ENCODE data around the gene ANXA6.

Gene ANXA6

DNA sequence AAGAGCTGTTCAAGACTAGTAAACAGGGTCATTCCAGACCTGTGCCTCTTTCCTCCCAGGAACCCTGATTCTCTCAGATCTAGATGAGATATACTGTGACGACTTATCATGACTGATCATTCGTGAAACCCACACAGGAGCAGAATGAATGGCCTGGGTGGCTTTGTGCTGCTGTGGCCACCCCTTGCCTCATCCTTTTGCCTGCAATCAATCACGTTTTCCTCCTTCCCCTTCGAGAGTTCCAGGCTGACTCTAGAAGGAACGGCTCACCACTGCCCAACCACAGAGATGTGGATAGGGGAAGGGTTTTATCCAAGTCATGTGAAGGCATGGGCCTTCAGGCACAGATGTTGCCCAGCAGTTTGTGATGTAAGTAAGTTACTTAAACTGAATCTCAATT, 5.8 kb downstream of the ANXA6 start:
- H3K9ac ChIP-seq (ENCODE audit: low read length in 2 of 2), result peak overlapping the region; percentile 47 to 61
- peak overlapping the region in 1 of 2 donors; percentile 47 for H3K4me3 ChIP-seq (ENCODE audit: low read length in 2 of 2)
- H3K4me1 ChIP-seq (ENCODE audit: control insufficient read depth, insufficient read depth, low read length), result peaks cover 62% of the 10 kb centered on the region

DNA sequence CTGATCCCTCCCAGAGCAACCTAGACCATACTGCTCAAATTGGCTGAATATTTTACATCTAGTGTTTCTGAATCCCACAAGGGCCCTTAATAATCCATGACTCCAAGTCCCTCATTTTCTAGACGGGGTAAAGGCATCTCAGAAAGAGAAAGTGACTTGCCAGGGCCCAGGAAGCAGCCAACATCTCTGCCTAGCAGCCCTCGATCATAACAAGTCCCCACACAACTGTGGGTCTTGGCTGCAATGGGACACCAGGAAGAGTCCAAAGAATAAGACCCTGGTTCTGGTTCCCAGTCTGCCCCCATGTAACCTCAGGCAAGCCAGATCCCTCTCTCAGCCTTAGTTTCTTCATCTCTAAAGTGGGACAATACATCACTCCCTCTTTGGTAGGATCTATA, 6.3 kb downstream of the ANXA6 start:
- Histone ChIP-seq H3K27me3 (ENCODE audit: control insufficient read depth in 1 of 2, insufficient read depth in 2 of 2, low read length in 2 of 2) (no peaks in the 10 kb centered on the region), H3K27ac (ENCODE audit: low read length) (peak overlapping the region; percentile 90), H3K4me3 (ENCODE audit: low read length in 2 of 2) (peak overlapping the region; percentile 18 to 47), H3K4me1 (ENCODE audit: control insufficient read depth, insufficient read depth, low read length) (peaks cover 62% of the 10 kb centered on the region), H3K36me3 (ENCODE audit: control insufficient read depth in 2 of 2, insufficient read depth in 2 of 2, low read length in 2 of 2) (peaks cover 5 to 11% of the 10 kb centered on the region in 2 donors), H3K9ac (ENCODE audit: low read length in 2 of 2) (peak overlapping the region; percentile 47 to 61), H3K9me3 (ENCODE audit: control insufficient read depth in 2 of 2, low read length in 2 of 2) (no peaks in the 10 kb centered on the region)

More for the DNA sequence above, 5.8 kb downstream of the ANXA6 start:
- no peaks in the 10 kb centered on the region for H3K9me3 ChIP-seq (ENCODE audit: control insufficient read depth in 2 of 2, low read length in 2 of 2)
- H3K27me3 ChIP-seq (ENCODE audit: control insufficient read depth in 1 of 2, insufficient read depth in 2 of 2, low read length in 2 of 2), result no peaks in the 10 kb centered on the region
- peaks cover 5 to 9% of the 10 kb centered on the region in 2 donors for H3K36me3 ChIP-seq (ENCODE audit: control insufficient read depth in 2 of 2, insufficient read depth in 2 of 2, low read length in 2 of 2)
- H3K27ac ChIP-seq (ENCODE audit: low read length), result peak overlapping the region; percentile 90

DNA sequence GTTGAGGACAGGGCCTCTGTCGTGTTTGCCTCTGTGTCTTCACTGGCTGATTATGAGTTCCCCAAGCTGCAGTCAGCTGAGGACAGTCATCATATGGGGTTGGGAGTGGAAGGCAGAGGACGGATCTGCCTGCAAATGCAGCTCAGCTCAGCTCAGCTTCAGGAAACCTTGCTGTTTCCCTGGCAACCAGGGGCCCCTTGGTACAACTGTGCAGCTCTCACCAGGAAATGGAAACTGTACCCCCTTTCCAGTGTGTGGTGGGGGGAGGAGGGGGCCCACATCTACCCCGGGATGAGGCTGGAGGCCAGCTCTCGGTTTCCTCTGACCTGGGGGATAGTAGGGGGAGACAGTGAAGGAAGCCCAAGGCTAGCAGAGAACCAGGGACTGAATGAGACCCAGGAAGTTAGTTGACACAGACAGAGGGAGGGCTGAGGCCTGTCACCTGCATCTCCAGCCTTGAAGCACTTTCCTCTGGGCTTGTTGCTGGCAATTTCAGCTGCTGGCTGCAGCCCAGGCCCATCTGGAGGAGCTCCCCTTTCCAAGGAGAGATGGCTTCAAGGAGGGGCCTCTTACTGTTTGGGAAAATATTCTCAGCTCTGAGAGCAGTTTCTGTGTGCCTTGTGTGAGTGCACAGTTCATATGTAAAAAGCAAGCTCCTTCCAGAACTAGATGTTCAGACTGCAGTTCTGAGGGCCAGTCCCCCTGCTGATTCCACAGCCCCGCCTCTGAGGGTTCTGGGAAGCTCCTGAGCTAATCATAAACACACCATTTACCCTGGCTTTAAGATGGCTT, 6.9 kb downstream of the ANXA6 start:
- Histone ChIP-seq H3K4me1 (ENCODE audit: control insufficient read depth, insufficient read depth, low read length) (peaks cover 61% of the 10 kb centered on the region), H3K4me3 (ENCODE audit: low read length in 2 of 2) (peak overlapping the region; percentile 18 to 47), H3K9me3 (ENCODE audit: control insufficient read depth in 2 of 2, low read length in 2 of 2) (no peaks in the 10 kb centered on the region), H3K9ac (ENCODE audit: low read length in 2 of 2) (peak overlapping the region; percentile 42 to 61), H3K27me3 (ENCODE audit: control insufficient read depth in 1 of 2, insufficient read depth in 2 of 2, low read length in 2 of 2) (no peaks in the 10 kb centered on the region), H3K36me3 (ENCODE audit: control insufficient read depth in 2 of 2, insufficient read depth in 2 of 2, low read length in 2 of 2) (peaks cover 8 to 11% of the 10 kb centered on the region in 2 donors), H3K27ac (ENCODE audit: low read length) (peak overlapping the region; percentile 90)

DNA sequence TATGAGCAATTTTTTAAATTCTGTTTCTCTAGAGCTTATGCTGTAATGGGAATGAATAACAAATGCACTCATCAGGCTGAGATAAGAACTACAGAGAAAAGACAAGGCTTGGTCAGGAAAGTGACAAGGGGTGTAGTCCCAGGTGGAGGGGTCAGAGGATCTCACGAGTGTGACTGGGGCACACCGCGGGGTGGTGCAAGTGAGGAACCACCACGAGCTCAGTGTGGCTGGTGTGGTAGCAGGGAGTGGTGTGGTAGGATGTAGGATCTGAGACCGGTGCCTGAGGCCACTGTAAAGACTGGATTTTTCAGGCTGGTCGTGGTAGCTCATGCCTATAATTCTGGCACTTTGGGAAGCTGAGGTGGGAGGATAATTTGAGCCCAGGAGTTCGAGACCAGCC, 9.0 kb downstream of the ANXA6 start:
- H3K9ac ChIP-seq (ENCODE audit: low read length in 2 of 2), result no peak overlapping the region
- no peaks in the 10 kb centered on the region for H3K9me3 ChIP-seq (ENCODE audit: control insufficient read depth in 2 of 2, low read length in 2 of 2)
- peak overlapping the region; percentile 37 for H3K27ac ChIP-seq (ENCODE audit: low read length)
- H3K27me3 ChIP-seq (ENCODE audit: control insufficient read depth in 1 of 2, insufficient read depth in 2 of 2, low read length in 2 of 2), result no peaks in the 10 kb centered on the region
- H3K4me3 ChIP-seq (ENCODE audit: low read length in 2 of 2), result peak overlapping the region in 1 of 2 donors; percentile 1
- H3K36me3 ChIP-seq (ENCODE audit: control insufficient read depth in 2 of 2, insufficient read depth in 2 of 2, low read length in 2 of 2), result peaks cover 11 to 22% of the 10 kb centered on the region in 2 donors
- peaks cover 64% of the 10 kb centered on the region for H3K4me1 ChIP-seq (ENCODE audit: control insufficient read depth, insufficient read depth, low read length)

- peaks cover 75% of the 10 kb centered on the region for H3K4me1 ChIP-seq (ENCODE audit: control insufficient read depth, insufficient read depth, low read length)
Observed at GRCh38 chr5:151147033-151147432, 10.5 kb downstream of the ANXA6 start.

GRCh38 chr5:151146061-151146460, 11.5 kb downstream of the ANXA6 start:
- Histone ChIP-seq H3K4me1 (ENCODE audit: control insufficient read depth, insufficient read depth, low read length) (peaks cover 74% of the 10 kb centered on the region), H3K27ac (ENCODE audit: low read length) (no peak overlapping the region), H3K9me3 (ENCODE audit: control insufficient read depth in 2 of 2, low read length in 2 of 2) (no peaks in the 10 kb centered on the region), H3K4me3 (ENCODE audit: low read length in 2 of 2) (no peak overlapping the region), H3K27me3 (ENCODE audit: control insufficient read depth in 1 of 2, insufficient read depth in 2 of 2, low read length in 2 of 2) (no peaks in the 10 kb centered on the region), H3K36me3 (ENCODE audit: control insufficient read depth in 2 of 2, insufficient read depth in 2 of 2, low read length in 2 of 2) (peaks cover 11 to 32% of the 10 kb centered on the region in 2 donors), H3K9ac (ENCODE audit: low read length in 2 of 2) (no peak overlapping the region)

More at GRCh38 chr5:151147033-151147432, 10.5 kb downstream of the ANXA6 start:
- Histone ChIP-seq H3K36me3 (ENCODE audit: control insufficient read depth in 2 of 2, insufficient read depth in 2 of 2, low read length in 2 of 2) (peaks cover 11 to 32% of the 10 kb centered on the region in 2 donors), H3K9ac (ENCODE audit: low read length in 2 of 2) (no peak overlapping the region), H3K27ac (ENCODE audit: low read length) (no peak overlapping the region), H3K9me3 (ENCODE audit: control insufficient read depth in 2 of 2, low read length in 2 of 2) (no peaks in the 10 kb centered on the region), H3K27me3 (ENCODE audit: control insufficient read depth in 1 of 2, insufficient read depth in 2 of 2, low read length in 2 of 2) (no peaks in the 10 kb centered on the region), H3K4me3 (ENCODE audit: low read length in 2 of 2) (no peak overlapping the region)

DNA sequence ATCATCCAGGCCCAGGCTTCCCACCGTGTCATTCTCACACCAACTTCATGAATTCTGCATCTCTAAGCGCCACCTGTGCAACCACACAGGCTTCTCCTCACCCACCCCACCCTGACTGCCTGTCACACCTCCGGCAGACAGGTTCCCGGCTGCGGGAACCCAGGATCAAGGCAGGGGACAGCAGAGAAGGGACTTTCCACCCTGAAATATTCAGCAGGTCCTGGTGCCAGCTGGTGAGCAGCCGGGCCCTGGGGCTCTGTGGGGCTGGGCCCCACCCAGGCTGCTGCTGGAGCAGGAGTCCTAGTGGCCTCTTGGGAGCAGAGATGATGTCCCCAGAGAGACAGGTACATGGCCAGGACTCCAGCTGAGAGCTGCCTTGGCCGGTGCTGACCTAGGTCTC, 12.7 kb downstream of the ANXA6 start:
- H3K27ac ChIP-seq (ENCODE audit: low read length), result no peak overlapping the region
- H3K4me3 ChIP-seq (ENCODE audit: low read length in 2 of 2), result no peak overlapping the region
- no peaks in the 10 kb centered on the region for H3K9me3 ChIP-seq (ENCODE audit: control insufficient read depth in 2 of 2, low read length in 2 of 2)
- H3K9ac ChIP-seq (ENCODE audit: low read length in 2 of 2), result no peak overlapping the region
- no peaks in the 10 kb centered on the region for H3K27me3 ChIP-seq (ENCODE audit: control insufficient read depth in 1 of 2, insufficient read depth in 2 of 2, low read length in 2 of 2)
- H3K36me3 ChIP-seq (ENCODE audit: control insufficient read depth in 2 of 2, insufficient read depth in 2 of 2, low read length in 2 of 2), result peaks cover 11 to 30% of the 10 kb centered on the region in 2 donors
- H3K4me1 ChIP-seq (ENCODE audit: control insufficient read depth, insufficient read depth, low read length), result peaks cover 72% of the 10 kb centered on the region

DNA sequence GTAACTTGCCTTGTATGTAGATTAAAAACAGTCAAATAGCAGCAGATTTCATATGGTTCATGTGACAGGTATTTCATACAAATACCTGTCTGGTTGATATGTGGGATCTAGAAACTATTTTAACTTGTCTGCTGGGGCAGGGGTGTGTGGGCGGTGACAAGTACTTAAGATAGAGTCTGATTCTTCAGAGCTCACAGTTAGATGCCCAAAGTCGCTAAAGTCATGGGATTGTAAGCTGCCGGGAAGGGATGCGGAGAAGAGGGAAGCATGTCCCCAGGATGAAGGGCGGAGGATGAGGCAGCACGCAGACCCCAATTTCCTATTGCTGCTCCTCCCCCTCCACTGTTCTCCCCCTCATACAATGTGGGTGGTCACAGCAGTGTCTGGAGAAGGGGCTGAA, 13.3 kb downstream of the ANXA6 start:
- Histone ChIP-seq H3K9me3 (ENCODE audit: control insufficient read depth in 2 of 2, low read length in 2 of 2) (no peaks in the 10 kb centered on the region), H3K27me3 (ENCODE audit: control insufficient read depth in 1 of 2, insufficient read depth in 2 of 2, low read length in 2 of 2) (no peaks in the 10 kb centered on the region), H3K4me3 (ENCODE audit: low read length in 2 of 2) (no peak overlapping the region), H3K36me3 (ENCODE audit: control insufficient read depth in 2 of 2, insufficient read depth in 2 of 2, low read length in 2 of 2) (peaks cover 15 to 33% of the 10 kb centered on the region in 2 donors), H3K9ac (ENCODE audit: low read length in 2 of 2) (no peak overlapping the region), H3K27ac (ENCODE audit: low read length) (no peak overlapping the region), H3K4me1 (ENCODE audit: control insufficient read depth, insufficient read depth, low read length) (peaks cover 68% of the 10 kb centered on the region)

DNA sequence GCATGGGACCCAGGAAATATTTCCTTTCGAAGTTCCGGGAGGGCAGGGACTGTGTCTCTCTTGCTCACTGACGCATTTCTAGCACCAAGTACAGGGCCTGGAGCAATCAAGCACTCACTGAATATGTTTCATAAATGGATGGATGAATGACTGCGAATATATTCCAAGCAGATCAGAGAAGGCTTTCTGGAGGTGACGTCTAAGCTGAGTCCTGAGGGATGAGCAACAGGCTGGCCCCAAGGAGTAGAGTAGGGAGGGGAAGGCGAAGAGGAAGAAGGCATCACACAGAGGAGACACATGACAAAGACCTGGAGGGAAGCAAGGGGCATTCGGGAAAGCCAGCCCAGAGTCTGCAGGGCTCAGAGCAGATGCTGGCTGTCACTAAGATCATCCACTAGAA, 13.9 kb downstream of the ANXA6 start:
- peak overlapping the region in 1 of 2 donors; percentile 47 for H3K9ac ChIP-seq (ENCODE audit: low read length in 2 of 2)
- H3K36me3 ChIP-seq (ENCODE audit: control insufficient read depth in 2 of 2, insufficient read depth in 2 of 2, low read length in 2 of 2), result peaks cover 22 to 40% of the 10 kb centered on the region in 2 donors
- peaks cover 68% of the 10 kb centered on the region for H3K4me1 ChIP-seq (ENCODE audit: control insufficient read depth, insufficient read depth, low read length)
- H3K9me3 ChIP-seq (ENCODE audit: control insufficient read depth in 2 of 2, low read length in 2 of 2), result no peaks in the 10 kb centered on the region
- peak overlapping the region; percentile 60 for H3K27ac ChIP-seq (ENCODE audit: low read length)
- no peaks in the 10 kb centered on the region for H3K27me3 ChIP-seq (ENCODE audit: control insufficient read depth in 1 of 2, insufficient read depth in 2 of 2, low read length in 2 of 2)
- H3K4me3 ChIP-seq (ENCODE audit: low read length in 2 of 2), result no peak overlapping the region

GRCh38 chr5:151142933-151143332, 14.6 kb downstream of the ANXA6 start:
- peak overlapping the region in 1 of 2 donors; percentile 37 for H3K9ac ChIP-seq (ENCODE audit: low read length in 2 of 2)
- peaks cover 29 to 46% of the 10 kb centered on the region in 2 donors for H3K36me3 ChIP-seq (ENCODE audit: control insufficient read depth in 2 of 2, insufficient read depth in 2 of 2, low read length in 2 of 2)
- peak overlapping the region; percentile 60 for H3K27ac ChIP-seq (ENCODE audit: low read length)
- H3K27me3 ChIP-seq (ENCODE audit: control insufficient read depth in 1 of 2, insufficient read depth in 2 of 2, low read length in 2 of 2), result no peaks in the 10 kb centered on the region
- H3K4me3 ChIP-seq (ENCODE audit: low read length in 2 of 2), result no peak overlapping the region
- H3K4me1 ChIP-seq (ENCODE audit: control insufficient read depth, insufficient read depth, low read length), result peaks cover 66% of the 10 kb centered on the region
- no peaks in the 10 kb centered on the region for H3K9me3 ChIP-seq (ENCODE audit: control insufficient read depth in 2 of 2, low read length in 2 of 2)

DNA sequence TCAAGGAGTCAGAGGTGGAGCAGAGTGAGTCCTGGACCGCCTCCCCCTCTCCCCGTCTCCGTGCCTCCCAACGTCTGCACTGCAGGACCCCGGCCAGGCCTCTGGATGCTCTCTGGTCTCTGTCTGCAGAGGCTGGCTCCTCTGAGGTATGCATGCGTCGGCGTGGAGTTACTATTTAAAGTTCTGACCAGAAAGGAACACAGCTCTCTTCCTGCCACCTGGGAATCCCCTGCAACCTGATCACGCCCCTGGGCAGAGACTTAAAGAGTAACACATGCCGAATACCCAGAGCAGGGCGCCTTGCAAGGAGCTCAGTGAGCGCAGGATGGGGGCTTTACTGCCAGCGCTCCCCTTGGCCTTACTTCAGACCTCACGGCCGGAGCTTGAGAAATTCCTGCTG, 16.0 kb downstream of the ANXA6 start:
- peak overlapping the region; percentile 28 to 60 for H3K4me3 ChIP-seq (ENCODE audit: low read length in 2 of 2)
- H3K36me3 ChIP-seq (ENCODE audit: control insufficient read depth in 2 of 2, insufficient read depth in 2 of 2, low read length in 2 of 2), result peaks cover 37 to 50% of the 10 kb centered on the region in 2 donors
- no peaks in the 10 kb centered on the region for H3K27me3 ChIP-seq (ENCODE audit: control insufficient read depth in 1 of 2, insufficient read depth in 2 of 2, low read length in 2 of 2)
- H3K9me3 ChIP-seq (ENCODE audit: control insufficient read depth in 2 of 2, low read length in 2 of 2), result no peaks in the 10 kb centered on the region
- peak overlapping the region; percentile 60 for H3K27ac ChIP-seq (ENCODE audit: low read length)
- peak overlapping the region; percentile 30 to 56 for H3K9ac ChIP-seq (ENCODE audit: low read length in 2 of 2)
- peaks cover 60% of the 10 kb centered on the region for H3K4me1 ChIP-seq (ENCODE audit: control insufficient read depth, insufficient read depth, low read length)
